IMR-90 (cell line): ENCODE data around the gene MTMR3. TPM values are rescaled to one million over a fixed set of nuclear protein-coding genes. Genes with fewer than 3 reads are reported as not detected.

Source experiments
- ATAC-seq: fragments of 200-7000 bp; cut with Tn5 transposase; 2 replicates; pipeline ENCODE4 v1.9.1; 2020; ENCODE audit warnings: low read depth, mild to moderate bottlenecking, moderate library complexity
- BruUV-seq: library from RNA; stranded (reverse); fragments of 400-500 nt; replicated peaks from 2 replicates; lab custom pipeline; 2021; lab: Mats Ljungman, UMichigan
- CTCF ChIA-PET: fragments of 300-600 bp; formaldehyde crosslinking; extraction: SDS; loops from one replicate; lab custom pipeline; 2021; ENCODE audit warnings: antibody characterized with exemption; lab: Yijun Ruan, JAX
- POLR2A ChIA-PET: fragments of 300-600 bp; sonication (Branson Sonifier 250); formaldehyde crosslinking; loops from one replicate; lab custom pipeline; 2022; ENCODE audit warnings: antibody characterized with exemption; ENCODE audit not compliant: unreplicated experiment; lab: Charles Lee
- DNase-seq: peaks from one replicate; pipeline ENCODE4 v3.0.0; 2013
- H2AFZ ChIP-seq: replicated peaks from 2 replicates; pipeline ENCODE3; 2013; ENCODE audit warnings: low read length, mild to moderate bottlenecking; ENCODE audit not compliant: poor library complexity
- H2AK5ac ChIP-seq: 2 replicates; pipeline ENCODE4 v1.6.1; 2013; ENCODE audit warnings: low read depth, low read length, inconsistent platforms
- H2AK9ac ChIP-seq: replicated peaks from 2 replicates; pipeline ENCODE3; 2013; ENCODE audit warnings: mild to moderate bottlenecking, low read depth, low read length, moderate library complexity; ENCODE audit not compliant: poor library complexity
- H2BK120ac ChIP-seq: 2 replicates; pipeline ENCODE4 v1.6.1; 2013; ENCODE audit warnings: low read depth, low read length, inconsistent platforms
- H2BK15ac ChIP-seq: 3 replicates; pipeline ENCODE4 v1.6.1; 2013; ENCODE audit warnings: low read depth, low read length, inconsistent platforms
- H2BK20ac ChIP-seq: 2 replicates; pipeline ENCODE4 v1.6.1; 2013; ENCODE audit warnings: low read depth, mild to moderate bottlenecking, inconsistent platforms, low read length, moderate library complexity
- H2BK5ac ChIP-seq: 2 replicates; pipeline ENCODE4 v1.6.1; 2013; ENCODE audit warnings: mild to moderate bottlenecking, low read depth, low read length, inconsistent platforms; ENCODE audit not compliant: poor library complexity, severe bottlenecking
- H3K14ac ChIP-seq: replicated peaks from 2 replicates; pipeline ENCODE4 v1.6.1; 2013; ENCODE audit warnings: low read depth, low read length, inconsistent platforms
- H3K18ac ChIP-seq: 2 replicates; pipeline ENCODE4 v1.6.1; 2013; ENCODE audit warnings: low read depth, low read length, control low read depth
- H3K23ac ChIP-seq: 2 replicates; pipeline ENCODE4 v1.6.1; 2013; ENCODE audit warnings: low read depth, low read length, inconsistent platforms
- H3K27ac ChIP-seq: 2 replicates; pipeline ENCODE4 v1.5.1; 2013; ENCODE audit warnings: mild to moderate bottlenecking, control low read depth, low read length; ENCODE audit not compliant: insufficient read depth
- H3K27me3 ChIP-seq: 2 replicates; pipeline ENCODE4 v1.6.1; 2013; ENCODE audit warnings: low read length; ENCODE audit not compliant: control insufficient read depth, insufficient read depth
- H3K36me3 ChIP-seq: 2 replicates; pipeline ENCODE4 v1.6.1; 2013; ENCODE audit warnings: low read length, mixed read lengths; ENCODE audit not compliant: control insufficient read depth, insufficient read depth
- H3K4ac ChIP-seq: 2 replicates; pipeline ENCODE4 v1.6.1; 2013; ENCODE audit warnings: low read depth, low read length, inconsistent platforms
- H3K4me1 ChIP-seq: 2 replicates; pipeline ENCODE4 v1.6.1; 2013; ENCODE audit warnings: low read length, mixed read lengths; ENCODE audit not compliant: control insufficient read depth, insufficient read depth
- H3K4me2 ChIP-seq: 2 replicates; pipeline ENCODE4 v1.6.1; 2013; ENCODE audit warnings: low read depth, mild to moderate bottlenecking, control low read depth, low read length, moderate library complexity
- H3K4me3 ChIP-seq: 2 replicates; pipeline ENCODE4 v1.5.1; 2013; ENCODE audit warnings: low read depth, mild to moderate bottlenecking, control low read depth, low read length, moderate library complexity; ENCODE audit not compliant: insufficient read depth
- H3K56ac ChIP-seq: 2 replicates; pipeline ENCODE4 v1.6.1; 2013; ENCODE audit warnings: low read length, inconsistent platforms; ENCODE audit not compliant: insufficient read depth; ENCODE audit errors: extremely low read depth
- H3K79me1 ChIP-seq, 2 experiments: 2 replicates each; pipeline ENCODE4 v1.6.1; 2013; ENCODE audit warnings: low read length in 2 of 2, inconsistent platforms in 1 of 2, low read depth in 1 of 2
- H3K9ac ChIP-seq: 2 replicates; pipeline ENCODE4 v1.6.1; 2013; ENCODE audit warnings: low read depth, low read length, control low read depth
- H3K9me1 ChIP-seq: 2 replicates; pipeline ENCODE4 v1.6.1; 2013; ENCODE audit warnings: low read length, inconsistent platforms; ENCODE audit not compliant: insufficient read depth
- H3K9me3 ChIP-seq: 2 replicates; pipeline ENCODE4 v1.6.1; 2013; ENCODE audit warnings: low read length; ENCODE audit not compliant: control insufficient read depth, insufficient read depth
- H4K20me1 ChIP-seq: 2 replicates; pipeline ENCODE4 v1.6.1; 2013; ENCODE audit warnings: low read length, inconsistent platforms; ENCODE audit not compliant: insufficient read depth
- H4K5ac ChIP-seq: 2 replicates; pipeline ENCODE4 v1.6.1; 2013; ENCODE audit warnings: mild to moderate bottlenecking, low read depth, low read length, control low read depth
- H4K8ac ChIP-seq, 2 experiments: 2 replicates each; pipeline ENCODE4 v1.6.1; 2013; ENCODE audit warnings: low read depth in 2 of 2, low read length in 2 of 2, control low read depth in 1 of 2, inconsistent platforms in 1 of 2
- H4K91ac ChIP-seq: 2 replicates; pipeline ENCODE4 v1.6.1; 2013; ENCODE audit warnings: low read depth, low read length, inconsistent platforms; ENCODE audit not compliant: insufficient read depth
- FOS ChIP-seq: fragments of 150-350 bp; IDR thresholded peaks from 2 replicates; pipeline ENCODE4 v1.6.1; 2016; ENCODE audit warnings: low read depth, low read length
- POLR2A ChIP-seq: IDR thresholded peaks from 2 replicates; pipeline ENCODE4 v1.6.1; 2012; ENCODE audit warnings: mild to moderate bottlenecking, low read depth, low read length
- WGBS, 2 experiments: methylation state at CpG; one replicate each; pipeline versions ENCODE4 v1.1.5 to v1.1.7; 2013; ENCODE audit warnings: missing lambda C conversion rate in 2 of 2; ENCODE audit not compliant: insufficient read length in 1 of 2; ENCODE audit errors: extremely low coverage in 2 of 2; 5-methylcytosine and 5-hydroxymethylcytosine counted together
- dilution Hi-C: fragments of 300-500 bp; cut with HindIII; formaldehyde crosslinking; loops from one replicate; pipeline ENCODE4 v1.14.3; 2018; ENCODE audit warnings: low sequenced_read_pairs; ENCODE audit not compliant: unreplicated experiment
- in situ Hi-C: fragments of 300-500 bp; cut with MboI; formaldehyde crosslinking; loops from 3 replicates; pipeline ENCODE4 v1.14.3; 2019; ENCODE audit warnings: low sequenced_read_pairs, inconsistent platforms, mixed read lengths
- intact Hi-C: fragments of 100-400 bp; cut with micrococcal nuclease; formaldehyde crosslinking; loops from 2 replicates; pipeline ENCODE4 v1.10.0; 2022
- polyA plus RNA-seq, 3 experiments: library from polyadenylated mRNA; depleted of rRNA; stranded (reverse); fragments of >200 nt; gene quantifications; 2 replicates each; pipeline ENCODE4 v1.2.3, GENCODE V29; 2012; ENCODE audit warnings: low replicate concordance in 1 of 3
- total RNA-seq: library from RNA; depleted of rRNA; stranded (reverse); fragments of >200 nt; gene quantifications from 2 replicates; pipeline ENCODE4 v1.2.3, GENCODE V29; 2012

Gene MTMR3
- total and polyA plus RNA-seq, 2 of the 4 experiments (the other 2 are of a cell fraction) = 21.3 to 29.4 TPM

DNA sequence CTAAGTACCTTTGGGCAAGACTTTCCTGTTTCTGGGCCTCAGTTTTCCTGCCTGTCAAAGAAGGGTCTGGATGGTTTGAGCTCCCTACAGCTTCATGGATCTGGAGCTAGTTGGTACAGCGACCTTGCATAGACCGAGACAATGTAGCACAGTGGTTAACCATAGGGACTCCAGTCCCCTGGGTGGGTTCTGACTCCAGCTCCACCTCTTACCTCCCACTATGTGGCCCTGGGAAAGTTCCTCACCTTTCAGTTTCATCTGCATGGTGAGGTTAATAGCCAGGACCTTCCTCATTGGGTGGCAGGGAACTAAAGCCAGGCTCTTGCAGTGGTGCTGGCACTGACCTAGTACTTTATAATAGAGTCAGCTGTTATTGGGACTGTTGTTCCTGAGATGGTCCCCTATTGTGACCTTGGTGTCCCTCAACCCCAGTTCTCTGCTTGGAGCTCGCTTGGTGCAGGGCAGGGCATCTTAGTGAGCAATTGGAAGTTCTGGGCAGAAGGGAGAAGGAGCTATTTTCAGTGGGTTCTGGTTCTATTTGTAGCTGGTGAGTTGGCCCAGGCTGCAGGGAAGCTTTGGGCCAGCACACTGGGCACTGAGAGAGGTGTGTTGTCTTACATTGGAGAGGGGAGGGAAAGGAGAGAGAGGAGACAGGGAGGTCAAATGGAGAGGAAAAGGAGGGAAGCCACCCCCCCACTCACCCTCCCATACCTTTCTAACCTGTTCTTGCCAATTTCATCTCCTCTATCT, 10.7 kb upstream of the MTMR3 start:
- Histone ChIP-seq H2AK9ac (no peak overlapping the region), H3K4ac (no peak overlapping the region; the same call in 1 of the 2 replicates), H4K8ac (no peak overlapping the region), H2AK5ac (no peak overlapping the region), H3K9ac (no peak overlapping the region), H3K79me1 (no peaks in the 10 kb centered on the region), H3K36me3 (no peaks in the 10 kb centered on the region), H3K4me2 (no peak overlapping the region), H3K9me1 (no peaks in the 10 kb centered on the region), H2BK120ac (no peak overlapping the region), H3K4me1 (0 out of 2 replicates have a peak, but pooled peaks cover 2% of the 10 kb centered on the region), H4K5ac (no peak overlapping the region), H4K91ac (no peak overlapping the region), H3K23ac (no peak overlapping the region), H3K18ac (no peak overlapping the region), H3K27me3 (peaks cover 4% of the 10 kb centered on the region), H2BK15ac (no peak overlapping the region), H3K27ac (no peak overlapping the region), H3K56ac (no peak overlapping the region), H3K14ac (no peak overlapping the region), H4K20me1 (no peaks in the 10 kb centered on the region), H2BK20ac (no peak overlapping the region), H3K9me3 (no peaks in the 10 kb centered on the region), H3K4me3 (no peak overlapping the region), H2AFZ (no peak overlapping the region), H2BK5ac (no peak overlapping the region)
- ATAC-seq (no peak), DNase-seq (no peak)
- in situ Hi-C loops = no loop called here
- dilution Hi-C loops = no loop called here
- 86% methylated on average over 1 of the region's 3 CpGs; no CpG with 5 or more reads in 1 of the 2 experiments for WGBS, 2 experiments
- intact Hi-C loops = no loop called here
- no peak for TF ChIP-seq FOS
- TF ChIP-seq POLR2A = no peak
- BruUV-seq = no TSS peak
- CTCF ChIA-PET = interaction anchor here (1.1 kb wide), 1 partner anchor 133 kb away, joined by 3 read pairs; no protein-coding TSS in a partner anchor
- POLR2A ChIA-PET = no interaction called here
